Right kidney (tissue), 1 donor: Measurements from ENCODE around the gene USP31.
"Not testable (repeated sequence)": the region's sequence is repeated elsewhere in the genome, so short reads cannot be mapped to it uniquely, and the experiment has no call there.

Experiments
- DNase-seq: peaks from one replicate; pipeline ENCODE4 v3.0.0-alpha.2; 2016

The USP31 gene

DNA sequence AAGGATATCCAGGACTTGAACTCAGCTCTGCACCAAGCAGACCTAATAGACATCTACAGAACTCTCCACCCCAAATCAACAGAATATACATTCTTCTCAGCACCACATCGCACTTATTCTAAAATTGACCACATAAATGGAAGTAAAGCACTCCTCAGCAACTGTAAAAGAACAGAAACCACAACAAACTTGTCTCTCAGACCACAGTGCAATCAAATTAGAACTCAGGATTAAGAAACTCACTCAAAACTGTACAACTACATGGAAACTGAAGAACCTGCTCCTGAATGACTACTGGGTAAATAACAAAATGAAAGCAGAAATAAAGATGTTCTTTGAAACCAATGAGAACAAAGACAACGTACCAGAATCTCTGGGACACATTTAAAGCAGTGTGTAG, 52.8 kb downstream of the USP31 start:
- not testable (repeated sequence) for DNase-seq

DNA sequence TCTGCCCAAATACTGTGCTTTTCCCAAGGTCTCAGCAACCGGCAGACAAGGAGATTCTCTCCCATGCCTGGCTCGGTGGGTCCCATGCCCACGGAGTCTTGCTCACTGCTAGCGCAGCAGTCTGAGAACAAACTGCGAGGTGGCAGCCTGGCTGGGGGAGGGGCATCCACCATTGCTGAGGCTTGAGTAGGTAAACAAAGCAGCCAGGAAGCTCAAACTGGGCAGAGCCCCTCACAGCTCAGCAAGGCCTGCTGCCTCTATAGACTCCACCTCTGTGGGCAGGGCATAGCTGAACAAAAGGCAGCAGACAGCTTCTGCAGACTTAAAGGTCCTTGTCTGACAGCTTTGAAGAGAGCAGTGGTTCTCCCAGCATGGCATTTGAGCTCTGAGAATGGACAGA, 55.1 kb downstream of the USP31 start:
- DNase-seq = not testable (repeated sequence)

GRCh38 chr16:23092801-23093117, 56.5 kb downstream of the USP31 start:
- no peak for DNase-seq

GRCh38 chr16:23092072-23092800, 57.0 kb downstream of the USP31 start:
- DNase-seq = no peak

DNA sequence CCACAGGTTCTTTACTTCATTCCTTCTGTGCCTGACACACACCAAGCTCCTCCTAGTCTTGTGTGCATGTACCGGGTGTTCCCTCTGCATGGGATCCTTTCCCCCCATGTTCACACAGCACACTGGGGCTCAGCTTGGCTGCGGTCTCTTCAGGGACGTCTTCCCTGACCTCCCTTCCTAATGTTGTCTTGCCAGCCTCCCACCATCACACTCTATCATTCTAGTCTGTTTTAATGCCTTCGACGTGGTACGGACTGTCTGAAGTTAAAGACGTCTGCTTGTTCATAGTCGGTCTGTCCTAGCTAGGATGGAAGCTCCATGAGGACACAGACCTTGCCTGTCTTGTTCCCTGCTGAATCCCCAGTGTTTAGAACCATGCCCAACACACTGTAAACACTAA, 60.1 kb downstream of the USP31 start:
- no peak for DNase-seq

GRCh38 chr16:23088018-23088417, 61.2 kb downstream of the USP31 start:
- DNase-seq = no peak

DNA sequence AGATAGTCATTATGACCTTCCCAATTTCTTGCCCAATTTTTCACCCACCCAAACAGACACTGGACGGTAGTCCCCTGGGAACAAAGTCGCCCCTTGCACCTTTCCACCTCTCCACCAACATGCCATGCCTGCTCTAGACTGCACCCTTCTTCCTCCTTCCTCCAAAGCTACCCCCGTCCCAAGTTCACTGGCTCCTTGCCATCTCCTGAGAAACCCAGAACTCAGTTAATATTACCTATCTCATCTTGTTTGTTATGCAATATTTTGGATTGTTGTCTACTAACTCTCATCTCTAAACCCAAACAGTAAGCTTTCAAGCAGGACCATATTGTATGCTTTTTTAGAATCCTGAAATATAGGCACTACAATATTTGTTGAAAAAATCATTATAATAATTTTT, 63.3 kb downstream of the USP31 start:
- no peak for DNase-seq

DNA sequence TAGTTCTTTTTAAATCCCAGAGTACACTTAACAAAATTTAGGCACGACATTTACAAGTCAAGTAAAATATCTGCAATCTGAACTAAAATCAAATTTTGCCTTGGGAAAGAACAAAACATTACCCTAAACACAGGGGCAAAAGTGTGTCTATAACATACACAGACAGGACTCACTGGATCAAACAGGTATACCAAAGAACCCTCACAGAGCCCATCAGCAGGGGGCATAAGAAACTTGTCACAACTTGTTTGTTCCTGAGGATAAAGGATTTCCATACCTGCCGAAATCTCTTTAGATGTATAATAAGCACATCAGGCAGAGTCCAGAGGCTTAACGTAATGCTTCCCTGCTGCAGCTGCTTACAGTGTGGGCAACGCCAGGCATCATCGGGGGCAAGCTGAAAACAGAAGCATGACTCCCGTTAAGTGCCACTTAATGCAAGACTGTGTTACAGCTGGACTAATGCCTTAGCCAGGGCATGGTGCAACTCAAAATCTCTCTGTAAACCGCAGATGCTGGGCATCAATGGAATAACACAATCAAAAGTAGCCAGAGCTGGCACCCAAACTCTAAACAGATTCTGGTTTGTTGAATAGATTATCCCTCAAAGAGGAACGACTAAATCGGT, 67.0 kb downstream of the USP31 start:
- no peak for DNase-seq

DNA sequence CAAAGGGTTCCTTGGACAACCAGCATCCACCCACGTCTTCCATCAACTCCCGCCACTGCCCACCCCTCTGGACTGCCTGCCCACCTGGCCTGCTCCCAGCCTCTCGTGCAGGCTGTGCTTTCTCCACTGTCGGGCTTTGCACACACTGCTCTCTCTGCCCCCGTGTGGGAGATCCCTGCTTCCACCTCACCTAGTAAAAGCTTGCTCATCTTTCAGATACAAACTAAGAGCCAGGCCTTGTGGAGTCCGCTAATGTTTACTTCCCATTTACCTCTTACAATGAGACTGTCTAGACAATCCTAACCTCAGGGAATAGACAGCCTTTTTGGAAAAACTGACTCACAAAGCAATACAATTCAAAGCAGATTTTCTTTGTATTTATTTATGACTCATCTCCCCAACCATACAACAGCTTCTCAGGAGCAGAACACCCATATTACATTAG, 67.6 kb downstream of the USP31 start:
- no peak for DNase-seq

GRCh38 chr16:23080747-23081146, 68.5 kb downstream of the USP31 start:
- DNase-seq = no peak

- DNase-seq = no peak
Measured at GRCh38 chr16:23080329-23080728, 68.9 kb downstream of the USP31 start.

DNA sequence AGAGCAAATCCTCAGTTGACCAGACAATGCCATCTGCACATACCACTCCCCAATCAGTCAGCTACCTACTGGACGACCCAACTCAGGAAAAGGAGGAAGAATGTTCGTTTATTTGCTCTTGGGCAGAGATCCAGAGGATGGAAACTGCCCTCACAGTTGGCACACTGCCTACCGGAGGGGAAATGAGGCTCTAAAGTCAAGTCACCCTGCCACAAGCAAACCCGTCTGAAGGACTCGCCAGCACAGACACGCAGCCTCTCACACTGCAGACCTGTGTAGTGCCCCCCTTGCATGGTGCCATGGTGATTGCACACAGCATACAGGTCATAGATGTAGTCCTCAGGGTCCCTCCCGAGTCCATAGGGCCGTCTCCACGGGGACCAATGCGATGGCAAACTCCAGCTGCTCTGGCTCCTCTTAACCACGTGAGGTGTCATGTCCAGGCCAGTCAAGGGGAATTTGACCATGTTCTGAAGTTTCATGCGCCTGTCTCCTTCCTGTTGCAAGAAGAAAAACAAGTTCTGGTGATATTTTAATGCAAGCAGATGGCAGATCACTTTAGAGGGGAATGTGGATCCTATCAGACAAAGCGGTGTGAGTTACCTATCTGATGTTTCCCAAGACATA, 69.5 kb downstream of the USP31 start:
- no peak for DNase-seq

DNA sequence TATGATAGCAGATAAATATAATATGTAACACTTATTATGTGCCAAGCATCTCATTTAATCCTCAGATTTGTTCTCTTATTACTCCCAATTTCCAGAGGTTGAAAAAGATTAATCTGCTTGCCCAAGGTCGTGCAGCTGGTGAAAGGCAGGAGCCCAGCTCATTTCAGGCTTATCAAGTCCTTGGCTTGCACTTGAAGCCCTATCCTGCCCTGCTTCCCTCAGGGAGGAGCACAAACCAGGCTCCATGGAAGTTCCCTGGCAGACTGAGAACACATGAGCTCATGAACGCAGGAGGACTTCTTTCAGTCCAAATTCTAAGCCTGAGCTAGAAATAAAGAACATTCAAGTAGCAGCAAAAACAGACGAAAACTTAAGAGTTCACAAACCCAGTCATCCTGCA, 74.8 kb downstream of the USP31 start:
- no peak for DNase-seq

DNA sequence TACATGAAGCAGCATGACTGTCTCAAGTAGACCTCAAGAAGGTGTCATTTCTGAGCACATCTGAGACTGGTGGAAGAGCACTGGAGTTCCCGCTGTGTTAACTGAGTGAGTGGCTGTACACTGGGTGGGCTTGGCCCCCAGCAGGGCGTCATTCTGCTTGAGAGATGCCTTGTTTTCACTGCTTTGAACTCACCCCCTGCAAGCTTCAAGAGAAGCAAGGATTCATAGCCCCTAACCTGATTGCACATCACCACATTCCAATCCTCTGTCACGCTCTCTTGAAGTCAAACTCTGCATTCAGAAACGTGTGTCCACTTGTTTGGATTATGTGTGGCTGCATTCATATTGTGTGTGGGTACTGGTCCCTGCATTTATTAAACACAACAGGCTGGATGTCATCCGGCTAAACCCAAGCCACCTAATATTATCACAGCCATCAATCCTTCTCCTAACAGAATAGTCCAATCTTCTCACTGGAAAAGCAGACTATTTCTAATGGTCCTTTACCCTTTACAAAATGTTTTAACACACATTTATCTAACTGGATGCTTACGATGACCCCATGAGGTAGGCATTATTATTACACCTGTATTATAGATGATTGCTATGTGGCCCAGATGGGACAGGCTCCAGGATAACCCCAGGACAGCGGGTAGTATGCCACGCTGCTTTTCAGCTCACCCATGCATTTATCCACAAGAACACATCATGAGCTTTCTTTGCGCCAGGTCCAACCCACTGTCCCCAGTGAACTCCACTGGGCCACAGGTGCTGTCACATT, 76.3 kb downstream of the USP31 start:
- no peak for DNase-seq

DNA sequence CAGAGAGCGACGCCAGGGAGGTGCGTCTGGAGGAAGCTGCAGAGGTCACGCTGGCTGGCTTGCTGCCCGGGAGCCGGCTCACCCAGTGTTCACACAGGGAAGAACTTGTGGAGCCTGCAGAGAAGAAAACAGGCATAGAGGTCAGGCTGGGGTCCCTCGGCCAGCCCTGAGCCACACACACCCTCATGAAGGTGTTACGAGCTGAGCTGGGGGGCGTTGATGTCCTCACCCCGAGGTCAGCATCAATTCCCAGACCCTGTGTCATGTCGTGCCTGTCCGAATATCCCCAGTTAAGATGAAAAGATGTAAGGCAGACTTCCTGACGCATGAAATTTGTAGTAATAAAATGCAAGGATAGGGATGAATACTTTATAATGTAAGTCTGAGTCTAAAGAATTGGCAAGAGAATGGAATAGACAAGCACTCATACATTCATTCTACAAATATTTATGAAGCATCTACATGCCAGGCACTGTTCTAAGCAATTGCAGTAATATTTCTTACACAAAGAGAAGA, 77.1 kb downstream of the USP31 start:
- DNase-seq = no peak

GRCh38 chr16:23071196-23072083, 77.8 kb downstream of the USP31 start:
- DNase-seq = no peak

DNA sequence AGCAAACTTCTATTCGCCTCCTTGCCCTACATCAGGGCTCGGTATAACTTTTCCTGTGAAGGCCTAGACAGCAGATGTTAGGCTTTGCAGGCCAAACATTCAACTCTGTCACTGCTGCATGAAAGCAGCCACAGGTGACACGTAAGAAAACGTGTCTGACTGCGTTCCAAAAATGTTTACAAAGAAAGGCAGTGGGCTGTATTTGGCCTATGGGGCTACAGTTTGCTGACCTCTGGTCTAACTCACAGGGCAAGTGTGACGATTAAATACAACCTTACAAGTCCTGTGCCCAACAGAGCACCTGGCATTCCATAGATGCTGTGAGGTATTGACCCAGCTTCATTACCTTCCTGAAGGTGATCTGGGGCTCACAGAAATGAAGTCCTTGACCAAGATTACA, 79.4 kb downstream of the USP31 start:
- DNase-seq = no peak

GRCh38 chr16:23068079-23068736, 81.0 kb downstream of the USP31 start:
- no peak for DNase-seq

GRCh38 chr16:23066676-23067075, 82.6 kb downstream of the USP31 start:
- no peak for DNase-seq

DNA sequence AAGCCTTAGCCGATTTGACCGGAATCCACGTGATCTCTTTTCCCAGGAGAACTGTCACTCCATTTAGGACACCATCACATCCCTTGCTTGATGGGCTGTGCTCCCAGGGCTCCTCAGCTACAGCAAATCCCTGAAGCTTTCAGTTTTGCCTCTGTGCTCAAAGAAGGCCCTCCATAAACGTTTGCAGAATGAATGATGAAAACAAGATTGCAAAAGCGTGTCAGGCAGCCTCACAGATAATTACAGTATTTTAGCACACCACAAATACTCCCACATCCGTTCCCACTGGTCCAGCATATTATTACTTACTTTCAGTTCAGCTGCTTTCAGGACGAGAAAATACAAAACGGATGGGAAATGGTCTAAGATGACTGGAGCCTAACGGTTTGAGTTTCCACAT, 84.6 kb downstream of the USP31 start:
- DNase-seq = no peak

- no peak for DNase-seq
Measured at GRCh38 chr16:23062524-23062923, 86.7 kb downstream of the USP31 start.
